Measurements from ENCODE around the gene TTC7B.

Gene TTC7B

GRCh38 chr14:90674043-90674670 lies 142.1 kb downstream of the TTC7B start:
- no peak for TF ChIP-seq ZNF274 (IDR thresholded peaks at IDR 0.05; ENCODE audit: low read depth, low read length)
- no peak overlapping the region for H3K4me3 ChIP-seq (ENCODE audit: low read length)

DNA sequence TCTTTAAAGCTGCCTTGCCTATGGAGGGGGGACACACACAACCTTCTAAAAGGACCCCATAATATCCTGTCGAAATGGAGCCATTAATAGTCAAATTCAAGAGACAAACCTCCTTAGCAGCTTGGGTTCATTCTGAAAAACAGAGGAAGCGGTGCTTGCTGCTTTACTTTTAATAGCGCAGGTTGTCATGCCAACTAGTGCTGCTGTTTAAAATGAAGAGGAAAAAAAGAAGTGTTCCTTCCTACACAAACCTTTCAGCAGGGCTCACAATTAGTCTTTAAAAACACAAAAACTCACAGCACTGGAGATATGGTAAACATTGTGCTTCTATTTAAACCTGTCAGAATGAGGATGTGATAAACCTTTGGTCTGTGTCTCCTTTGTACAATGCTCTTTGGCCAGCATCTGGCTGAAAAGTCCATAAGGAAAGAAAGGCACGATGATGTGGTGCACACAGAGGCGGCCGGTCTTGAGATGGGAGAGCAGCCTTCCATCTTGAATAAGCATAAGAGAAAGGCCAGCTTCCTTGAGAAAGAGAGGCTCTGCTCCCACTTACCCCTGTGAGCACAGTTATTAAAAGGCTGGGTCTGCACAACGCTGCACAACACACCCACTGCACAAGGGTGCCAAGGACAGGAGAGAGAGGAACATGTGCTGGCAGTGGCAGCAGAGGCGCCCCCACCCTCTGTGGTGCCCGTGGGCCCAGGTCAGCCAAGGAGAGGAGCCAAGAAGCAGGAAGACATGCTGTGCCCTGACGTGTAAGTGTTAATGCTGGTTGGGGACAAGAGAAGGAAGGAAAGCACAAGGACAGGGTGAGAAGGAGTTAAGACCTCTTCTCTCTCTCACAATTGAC lies 144.6 kb downstream of the TTC7B start:
- no peak for TF ChIP-seq ZNF274 (IDR thresholded peaks at IDR 0.05; ENCODE audit: low read depth, low read length)
- H3K4me3 ChIP-seq (ENCODE audit: low read length) = no peak overlapping the region

DNA sequence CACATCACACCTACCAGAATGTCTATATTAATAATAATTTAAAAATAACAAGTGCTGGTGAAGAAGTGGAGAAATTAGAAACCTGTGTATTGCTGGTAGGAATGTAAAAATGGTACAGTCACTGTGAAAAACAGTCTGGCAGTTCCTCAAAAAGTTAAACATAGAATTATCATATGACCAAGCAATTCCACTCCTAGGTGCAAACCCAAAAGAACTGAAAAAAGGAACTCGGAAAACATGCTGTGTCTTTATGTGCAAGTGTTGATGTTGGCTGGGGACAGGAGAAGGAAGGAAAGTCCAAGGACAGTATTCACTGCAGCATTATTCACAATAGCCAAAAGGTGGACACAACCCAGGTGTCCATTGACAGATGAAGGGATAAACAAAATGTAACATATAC lies 146.5 kb downstream of the TTC7B start:
- H3K4me3 ChIP-seq (ENCODE audit: low read length) = no peak overlapping the region
- no peak for TF ChIP-seq ZNF274 (IDR thresholded peaks at IDR 0.05; ENCODE audit: low read depth, low read length)

GRCh38 chr14:90666571-90666970 lies 149.7 kb downstream of the TTC7B start:
- TF ChIP-seq ZNF274 (IDR thresholded peaks at IDR 0.05; ENCODE audit: low read depth, low read length) = no peak

DNA sequence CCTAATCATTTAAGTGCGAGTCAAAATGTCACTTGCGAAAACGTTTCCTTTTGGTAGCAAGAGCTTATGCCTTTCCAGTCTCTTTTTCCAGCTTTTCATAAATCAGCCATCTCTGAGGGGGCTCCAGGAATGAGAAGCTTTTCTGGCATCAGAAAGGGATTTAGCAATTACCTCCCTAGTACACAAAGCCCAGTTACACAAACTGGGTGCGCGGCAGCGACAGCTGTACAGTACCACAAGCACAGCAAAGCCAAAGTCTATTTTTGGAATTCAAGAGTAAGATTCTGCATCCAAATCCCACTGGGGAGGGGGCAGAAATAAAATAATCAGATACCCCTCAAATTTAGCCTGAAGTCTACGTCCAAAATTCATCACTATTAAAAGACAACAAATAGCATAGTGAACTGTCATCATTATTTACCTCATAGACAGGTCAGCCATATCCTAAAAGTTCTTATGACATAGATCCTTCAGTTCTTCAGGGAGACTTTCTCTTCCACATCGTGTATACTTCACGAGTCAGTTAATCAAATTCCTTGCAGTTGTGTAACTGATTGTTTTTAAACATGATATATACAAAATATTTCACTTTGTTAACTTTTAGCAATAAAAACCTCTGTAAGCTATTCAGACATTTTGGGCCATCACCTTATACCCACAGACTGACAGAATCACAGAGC lies 150.8 kb downstream of the TTC7B start:
- H3K4me3 ChIP-seq (ENCODE audit: low read length) = no peak overlapping the region
- TF ChIP-seq ZNF274 (IDR thresholded peaks at IDR 0.05; ENCODE audit: low read depth, low read length) = no peak

More at GRCh38 chr14:90666571-90666970, 149.7 kb downstream of the TTC7B start:
- H3K4me3 ChIP-seq (ENCODE audit: low read length) = no peak overlapping the region

- no peak overlapping the region for H3K4me3 ChIP-seq (ENCODE audit: low read length)
- no peak for TF ChIP-seq ZNF274 (IDR thresholded peaks at IDR 0.05; ENCODE audit: low read depth, low read length)
These were observed 151.3 kb downstream of the TTC7B start for GRCh38 chr14:90664911-90665310.

DNA sequence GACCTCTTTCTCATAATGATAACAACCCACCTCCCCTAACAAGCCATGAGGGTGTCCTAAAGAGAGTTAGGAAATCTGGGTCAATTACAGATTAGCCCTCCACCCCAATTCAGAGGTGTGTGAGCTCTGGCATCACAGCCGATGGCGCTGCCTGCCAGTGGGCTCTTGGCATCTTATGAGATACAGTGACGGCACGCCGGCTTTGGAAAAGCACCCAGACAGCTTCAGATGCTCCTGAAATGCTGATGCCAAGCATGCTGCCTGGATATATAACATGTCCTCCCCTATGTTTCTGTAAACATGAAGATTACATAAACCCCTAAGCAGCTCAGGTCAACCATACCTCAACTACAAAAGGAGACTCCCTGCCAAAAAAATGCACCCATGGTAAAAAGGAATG lies 152.6 kb downstream of the TTC7B start:
- H3K4me3 ChIP-seq (ENCODE audit: low read length) = no peak overlapping the region
- no peak for TF ChIP-seq ZNF274 (IDR thresholded peaks at IDR 0.05; ENCODE audit: low read depth, low read length)

DNA sequence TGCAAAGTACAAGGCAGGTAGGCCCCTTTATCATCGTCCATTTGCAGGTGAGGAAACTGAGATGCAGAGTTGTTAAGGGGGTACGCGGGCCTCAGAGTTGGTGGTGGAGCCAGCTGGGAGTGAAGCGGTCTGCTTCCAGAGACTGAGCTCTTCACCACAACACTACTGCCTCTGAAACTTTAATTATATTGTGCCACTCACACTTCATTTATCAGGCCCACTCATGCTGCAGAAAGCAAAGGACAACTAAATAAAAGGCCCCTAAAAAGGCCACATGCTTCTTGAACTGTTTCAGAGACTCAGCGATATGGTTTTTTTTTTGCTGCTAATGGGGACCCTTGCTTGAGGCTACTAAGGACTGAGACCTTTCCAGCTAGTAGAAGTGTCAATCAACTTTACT lies 153.1 kb downstream of the TTC7B start:
- no peak for TF ChIP-seq ZNF274 (IDR thresholded peaks at IDR 0.05; ENCODE audit: low read depth, low read length)
- H3K4me3 ChIP-seq (ENCODE audit: low read length) = no peak overlapping the region

DNA sequence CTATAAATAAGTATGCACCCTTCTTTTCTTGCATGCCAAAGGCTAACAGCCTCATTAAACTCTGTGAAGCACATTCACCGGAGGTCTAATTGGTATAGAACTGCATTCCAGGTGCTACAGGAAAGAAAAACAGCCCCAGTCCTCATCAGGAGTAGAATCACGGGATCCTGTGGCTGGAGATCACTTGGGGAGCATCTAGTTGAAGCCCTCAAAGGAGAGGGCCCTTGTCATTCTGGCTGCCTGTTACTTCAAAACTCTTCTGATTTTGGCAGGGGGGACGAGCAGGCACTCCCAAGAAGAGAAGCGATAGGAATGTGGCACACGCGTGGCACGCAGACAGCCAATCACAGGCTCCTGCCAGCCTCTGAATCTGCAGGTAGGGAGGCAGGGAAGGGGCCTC lies 154.4 kb downstream of the TTC7B start:
- TF ChIP-seq ZNF274 (IDR thresholded peaks at IDR 0.05; ENCODE audit: low read depth, low read length) = no peak
- no peak overlapping the region for H3K4me3 ChIP-seq (ENCODE audit: low read length)

- no peak overlapping the region for H3K4me3 ChIP-seq (ENCODE audit: low read length)
- no peak for TF ChIP-seq ZNF274 (IDR thresholded peaks at IDR 0.05; ENCODE audit: low read depth, low read length)
These were observed 155.2 kb downstream of the TTC7B start for GRCh38 chr14:90660865-90661570.

DNA sequence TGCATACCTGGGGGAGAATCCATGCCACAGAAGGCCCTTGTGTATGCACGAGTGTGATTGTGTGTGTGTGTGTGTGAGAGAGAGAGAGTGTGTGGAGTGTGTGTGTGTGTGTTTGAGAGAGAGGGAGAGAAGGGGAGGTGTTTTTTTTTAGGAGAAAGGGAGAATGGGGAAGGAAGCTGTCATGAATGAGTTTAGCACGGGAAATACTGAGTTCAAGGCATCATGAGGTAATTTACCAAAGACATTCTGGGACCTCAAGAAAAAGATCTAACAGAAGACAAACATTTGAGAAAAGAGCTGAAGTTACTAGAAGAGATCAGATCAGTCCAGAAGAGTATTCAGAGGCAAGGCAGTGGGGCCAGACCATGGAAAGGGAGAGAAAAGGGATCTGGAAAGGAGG lies 157.1 kb downstream of the TTC7B start:
- H3K4me3 ChIP-seq (ENCODE audit: low read length) = no peak overlapping the region

DNA sequence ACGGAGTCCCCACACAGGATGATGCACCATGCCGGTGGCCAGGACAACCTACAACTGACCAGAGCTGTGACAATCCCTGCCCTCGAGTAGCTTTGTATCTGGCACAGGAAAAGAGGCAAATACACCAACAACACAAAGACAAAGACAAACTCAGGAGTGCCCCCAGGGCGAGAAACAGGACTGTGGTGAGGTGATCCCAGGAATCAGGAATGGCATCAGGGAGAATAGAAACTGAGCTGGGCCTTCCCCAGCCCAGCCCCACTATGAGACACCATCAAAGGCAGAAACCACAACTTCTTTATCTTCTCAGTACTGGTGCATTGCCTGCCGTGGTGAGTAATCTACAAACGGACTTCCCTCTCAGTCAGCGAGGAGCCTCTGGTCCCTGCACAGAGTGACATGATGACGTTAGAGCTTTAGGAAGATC lies 157.7 kb downstream of the TTC7B start:
- TF ChIP-seq ZNF274 (IDR thresholded peaks at IDR 0.05; ENCODE audit: low read depth, low read length) = no peak
- no peak overlapping the region for H3K4me3 ChIP-seq (ENCODE audit: low read length)

More for the DNA sequence above, 157.1 kb downstream of the TTC7B start:
- TF ChIP-seq ZNF274 (IDR thresholded peaks at IDR 0.05; ENCODE audit: low read depth, low read length) = no peak

GRCh38 chr14:90656973-90657372 lies 159.3 kb downstream of the TTC7B start:
- TF ChIP-seq ZNF274 (IDR thresholded peaks at IDR 0.05; ENCODE audit: low read depth, low read length) = no peak
- no peak overlapping the region for H3K4me3 ChIP-seq (ENCODE audit: low read length)

DNA sequence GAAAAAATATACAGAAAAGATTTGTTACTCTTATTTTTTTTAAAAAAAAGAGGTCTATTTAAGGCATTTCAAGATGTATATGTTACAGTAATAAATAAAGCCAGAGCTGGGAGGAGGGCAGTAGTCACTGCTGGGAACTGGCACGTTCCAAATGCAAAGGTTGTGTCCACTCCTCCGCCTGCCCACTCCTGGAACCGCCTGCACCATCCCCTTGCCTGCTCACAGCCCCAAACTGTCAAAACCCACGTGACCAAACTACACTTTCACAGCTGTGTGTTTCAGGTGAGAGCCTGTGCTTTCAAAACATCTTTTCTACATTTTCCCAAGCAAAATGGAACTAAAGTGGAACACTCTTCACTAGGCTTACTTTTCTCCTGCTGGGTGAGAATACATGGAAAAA lies 160.4 kb downstream of the TTC7B start:
- H3K4me3 ChIP-seq (ENCODE audit: low read length) = no peak overlapping the region
- TF ChIP-seq ZNF274 (IDR thresholded peaks at IDR 0.05; ENCODE audit: low read depth, low read length) = no peak

All from GM08714 (cell line).